GM23338 (cell line): ENCODE measurements around the gene FAM20C. TPM values are rescaled to one million over a fixed set of nuclear protein-coding genes. Genes with fewer than 3 reads are reported as not detected.

ENCODE experiments used
- polyA plus RNA-seq: library from polyadenylated mRNA; unstranded; fragments of >200 nt; fragmentation: Nextera tagmentation; extraction: Ambion mirVana; gene quantifications from 2 replicates; pipeline ENCODE4 v1.2.1, GENCODE V29; 2016
- total RNA-seq: library from RNA; depleted of rRNA; stranded (reverse); fragments of >200 nt; shearing (Covaris generic); gene quantifications from 2 replicates; pipeline ENCODE4 v1.2.3, GENCODE V29; 2014; rRNA removed
- TF ChIP-seq, protein P1 (sequence below): fragments of 250-450 bp; sonication (Bioruptor Pico); IDR thresholded peaks from 2 replicates; pipeline ENCODE4 v1.5.0; 2020; ENCODE audit warnings: mild to moderate bottlenecking, moderate library complexity

FAM20C gene
- total and polyA plus RNA-seq, 2 experiments from 2014 or later, result 7.6 to 24.8 TPM

DNA sequence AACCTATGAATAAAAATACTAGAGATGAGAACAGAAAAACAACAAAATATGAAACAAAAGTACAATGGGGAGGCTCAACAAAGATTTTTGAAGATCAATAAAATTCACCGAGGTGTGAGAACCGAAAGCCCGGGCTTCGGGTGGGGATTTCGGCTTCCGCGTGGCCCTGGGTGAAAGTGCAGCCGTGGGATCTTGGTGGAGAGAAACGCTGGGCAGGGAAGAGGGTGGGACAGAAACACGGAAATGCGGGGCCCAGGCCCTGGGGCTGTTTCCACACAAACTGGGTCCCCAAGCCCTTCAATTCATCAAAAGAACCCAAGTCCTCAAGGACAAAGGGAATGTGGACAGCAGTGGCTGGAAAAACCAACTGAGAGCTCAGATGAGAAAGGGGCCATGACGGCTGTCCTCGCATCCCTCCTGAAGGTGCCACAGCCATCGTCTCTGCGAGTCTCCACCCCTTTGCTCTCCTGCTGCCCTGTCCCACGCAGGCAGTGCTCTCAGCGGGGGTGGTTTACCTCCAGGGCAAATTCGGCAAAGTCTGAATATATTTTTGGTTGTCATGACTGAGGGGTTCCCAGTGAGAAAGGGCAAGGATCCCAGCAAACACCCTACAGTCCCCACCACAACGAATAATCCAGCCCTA lies 117.3 kb downstream of the FAM20C start (continued):
- TF ChIP-seq, protein P1, sequence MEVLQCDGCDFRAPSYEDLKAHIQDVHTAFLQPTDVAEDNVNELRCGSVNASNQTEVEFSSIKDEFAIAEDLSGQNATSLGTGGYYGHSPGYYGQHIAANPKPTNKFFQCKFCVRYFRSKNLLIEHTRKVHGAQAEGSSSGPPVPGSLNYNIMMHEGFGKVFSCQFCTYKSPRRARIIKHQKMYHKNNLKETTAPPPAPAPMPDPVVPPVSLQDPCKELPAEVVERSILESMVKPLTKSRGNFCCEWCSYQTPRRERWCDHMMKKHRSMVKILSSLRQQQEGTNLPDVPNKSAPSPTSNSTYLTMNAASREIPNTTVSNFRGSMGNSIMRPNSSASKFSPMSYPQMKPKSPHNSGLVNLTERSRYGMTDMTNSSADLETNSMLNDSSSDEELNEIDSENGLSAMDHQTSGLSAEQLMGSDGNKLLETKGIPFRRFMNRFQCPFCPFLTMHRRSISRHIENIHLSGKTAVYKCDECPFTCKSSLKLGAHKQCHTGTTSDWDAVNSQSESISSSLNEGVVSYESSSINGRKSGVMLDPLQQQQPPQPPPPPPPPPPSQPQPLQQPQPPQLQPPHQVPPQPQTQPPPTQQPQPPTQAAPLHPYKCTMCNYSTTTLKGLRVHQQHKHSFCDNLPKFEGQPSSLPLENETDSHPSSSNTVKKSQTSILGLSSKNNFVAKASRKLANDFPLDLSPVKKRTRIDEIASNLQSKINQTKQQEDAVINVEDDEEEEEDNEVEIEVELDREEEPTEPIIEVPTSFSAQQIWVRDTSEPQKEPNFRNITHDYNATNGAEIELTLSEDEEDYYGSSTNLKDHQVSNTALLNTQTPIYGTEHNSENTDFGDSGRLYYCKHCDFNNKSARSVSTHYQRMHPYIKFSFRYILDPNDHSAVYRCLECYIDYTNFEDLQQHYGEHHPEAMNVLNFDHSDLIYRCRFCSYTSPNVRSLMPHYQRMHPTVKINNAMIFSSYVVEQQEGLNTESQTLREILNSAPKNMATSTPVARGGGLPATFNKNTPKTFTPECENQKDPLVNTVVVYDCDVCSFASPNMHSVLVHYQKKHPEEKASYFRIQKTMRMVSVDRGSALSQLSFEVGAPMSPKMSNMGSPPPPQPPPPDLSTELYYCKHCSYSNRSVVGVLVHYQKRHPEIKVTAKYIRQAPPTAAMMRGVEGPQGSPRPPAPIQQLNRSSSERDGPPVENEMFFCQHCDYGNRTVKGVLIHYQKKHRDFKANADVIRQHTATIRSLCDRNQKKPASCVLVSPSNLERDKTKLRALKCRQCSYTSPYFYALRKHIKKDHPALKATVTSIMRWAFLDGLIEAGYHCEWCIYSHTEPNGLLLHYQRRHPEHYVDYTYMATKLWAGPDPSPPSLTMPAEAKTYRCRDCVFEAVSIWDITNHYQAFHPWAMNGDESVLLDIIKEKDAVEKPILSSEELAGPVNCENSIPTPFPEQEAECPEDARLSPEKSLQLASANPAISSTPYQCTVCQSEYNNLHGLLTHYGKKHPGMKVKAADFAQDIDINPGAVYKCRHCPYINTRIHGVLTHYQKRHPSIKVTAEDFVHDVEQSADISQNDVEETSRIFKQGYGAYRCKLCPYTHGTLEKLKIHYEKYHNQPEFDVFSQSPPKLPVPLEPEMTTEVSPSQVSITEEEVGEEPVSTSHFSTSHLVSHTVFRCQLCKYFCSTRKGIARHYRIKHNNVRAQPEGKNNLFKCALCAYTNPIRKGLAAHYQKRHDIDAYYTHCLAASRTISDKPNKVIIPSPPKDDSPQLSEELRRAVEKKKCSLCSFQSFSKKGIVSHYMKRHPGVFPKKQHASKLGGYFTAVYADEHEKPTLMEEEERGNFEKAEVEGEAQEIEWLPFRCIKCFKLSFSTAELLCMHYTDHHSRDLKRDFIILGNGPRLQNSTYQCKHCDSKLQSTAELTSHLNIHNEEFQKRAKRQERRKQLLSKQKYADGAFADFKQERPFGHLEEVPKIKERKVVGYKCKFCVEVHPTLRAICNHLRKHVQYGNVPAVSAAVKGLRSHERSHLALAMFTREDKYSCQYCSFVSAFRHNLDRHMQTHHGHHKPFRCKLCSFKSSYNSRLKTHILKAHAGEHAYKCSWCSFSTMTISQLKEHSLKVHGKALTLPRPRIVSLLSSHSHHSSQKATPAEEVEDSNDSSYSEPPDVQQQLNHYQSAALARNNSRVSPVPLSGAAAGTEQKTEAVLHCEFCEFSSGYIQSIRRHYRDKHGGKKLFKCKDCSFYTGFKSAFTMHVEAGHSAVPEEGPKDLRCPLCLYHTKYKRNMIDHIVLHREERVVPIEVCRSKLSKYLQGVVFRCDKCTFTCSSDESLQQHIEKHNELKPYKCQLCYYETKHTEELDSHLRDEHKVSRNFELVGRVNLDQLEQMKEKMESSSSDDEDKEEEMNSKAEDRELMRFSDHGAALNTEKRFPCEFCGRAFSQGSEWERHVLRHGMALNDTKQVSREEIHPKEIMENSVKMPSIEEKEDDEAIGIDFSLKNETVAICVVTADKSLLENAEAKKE (CRISPR knock-in tag), result no peak

Other genes with a start within 250 kb of the FAM20C start
- not detected in 2 replicates for gene FOXL3, start 97.6 kb downstream of the FAM20C start, total RNA-seq
- gene FOXL3, start 97.6 kb downstream of the FAM20C start, polyA plus RNA-seq, result not detected in 2 replicates